Neural crest cell (in vitro differentiated cells): ENCODE measurements around the gene CD109. TPM values are rescaled to one million over a fixed set of nuclear protein-coding genes. Genes with fewer than 3 reads are reported as not detected.

Experiments
- DNase-seq: peaks from one replicate; pipeline ENCODE4 v3.0.0; 2021; ENCODE audit warnings: low read depth, mixed read lengths, low spot score
- H3K27ac Mint-ChIP-seq: one replicate; pipeline ENCODE4 v1.8.0; 2021; ENCODE audit warnings: mild to moderate bottlenecking, mixed read lengths; ENCODE audit not compliant: unreplicated experiment
- H3K27me3 Mint-ChIP-seq: 2 replicates; pipeline ENCODE4 v1.8.0; 2021; ENCODE audit warnings: low read depth, mild to moderate bottlenecking, mixed read lengths
- H3K36me3 Mint-ChIP-seq: 2 replicates; pipeline ENCODE4 v1.8.0; 2021; ENCODE audit warnings: low read depth, mild to moderate bottlenecking, mixed read lengths
- H3K4me1 Mint-ChIP-seq: 2 replicates; pipeline ENCODE4 v1.8.0; 2021; ENCODE audit warnings: mixed read lengths
- H3K4me3 Mint-ChIP-seq: one replicate; pipeline ENCODE4 v1.8.0; 2021; ENCODE audit warnings: mild to moderate bottlenecking, mixed read lengths
- H3K9me3 Mint-ChIP-seq: 2 replicates; pipeline ENCODE4 v1.8.0; 2021; ENCODE audit warnings: mixed read lengths
- total RNA-seq: library from RNA; stranded (reverse); gene quantifications from 2 replicates; pipeline ENCODE4 v1.2.1, GENCODE V29; 2021
- TF ChIP-seq, protein P1 (sequence below): fragments of 200-600 bp; sonication (generic); conservative IDR thresholded peaks from 2 replicates; pipeline ENCODE4 v1.5.0; 2021; ENCODE audit warnings: antibody characterized with exemption, mild to moderate bottlenecking

CD109 gene
- total RNA-seq, 1 donor from 2014 or later, result 0.84 TPM

DNA sequence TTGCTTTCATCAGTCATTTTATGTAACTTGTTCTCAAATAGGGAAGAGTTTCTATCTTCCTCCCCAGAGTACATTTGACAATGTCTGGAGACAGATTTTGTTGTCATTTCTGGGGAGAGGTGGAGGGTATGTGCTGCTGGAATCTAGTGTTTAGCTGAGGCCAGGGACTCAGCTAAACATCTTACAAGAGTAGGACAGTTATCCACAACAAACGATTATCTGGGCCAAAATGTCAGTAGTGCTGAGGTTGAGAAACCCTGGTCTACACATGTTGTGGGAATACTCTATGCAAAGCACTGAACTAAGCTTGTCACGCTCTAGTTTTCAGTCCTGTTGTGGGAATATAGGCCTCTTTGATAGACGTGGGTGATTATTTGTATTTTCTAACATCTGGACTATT lies 171.4 kb downstream of the CD109 start:
- TF ChIP-seq, protein P1, sequence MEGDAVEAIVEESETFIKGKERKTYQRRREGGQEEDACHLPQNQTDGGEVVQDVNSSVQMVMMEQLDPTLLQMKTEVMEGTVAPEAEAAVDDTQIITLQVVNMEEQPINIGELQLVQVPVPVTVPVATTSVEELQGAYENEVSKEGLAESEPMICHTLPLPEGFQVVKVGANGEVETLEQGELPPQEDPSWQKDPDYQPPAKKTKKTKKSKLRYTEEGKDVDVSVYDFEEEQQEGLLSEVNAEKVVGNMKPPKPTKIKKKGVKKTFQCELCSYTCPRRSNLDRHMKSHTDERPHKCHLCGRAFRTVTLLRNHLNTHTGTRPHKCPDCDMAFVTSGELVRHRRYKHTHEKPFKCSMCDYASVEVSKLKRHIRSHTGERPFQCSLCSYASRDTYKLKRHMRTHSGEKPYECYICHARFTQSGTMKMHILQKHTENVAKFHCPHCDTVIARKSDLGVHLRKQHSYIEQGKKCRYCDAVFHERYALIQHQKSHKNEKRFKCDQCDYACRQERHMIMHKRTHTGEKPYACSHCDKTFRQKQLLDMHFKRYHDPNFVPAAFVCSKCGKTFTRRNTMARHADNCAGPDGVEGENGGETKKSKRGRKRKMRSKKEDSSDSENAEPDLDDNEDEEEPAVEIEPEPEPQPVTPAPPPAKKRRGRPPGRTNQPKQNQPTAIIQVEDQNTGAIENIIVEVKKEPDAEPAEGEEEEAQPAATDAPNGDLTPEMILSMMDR, result no peak
- no peak overlapping the region for H3K4me3 Mint-ChIP-seq
- H3K4me1 Mint-ChIP-seq, result no peaks in the 10 kb centered on the region
- DNase-seq, result no peak
- no peak overlapping the region for H3K27ac Mint-ChIP-seq
- peaks cover 3% of the 10 kb centered on the region for H3K9me3 Mint-ChIP-seq
- no peaks in the 10 kb centered on the region for H3K27me3 Mint-ChIP-seq
- no peaks in the 10 kb centered on the region for H3K36me3 Mint-ChIP-seq

DNA sequence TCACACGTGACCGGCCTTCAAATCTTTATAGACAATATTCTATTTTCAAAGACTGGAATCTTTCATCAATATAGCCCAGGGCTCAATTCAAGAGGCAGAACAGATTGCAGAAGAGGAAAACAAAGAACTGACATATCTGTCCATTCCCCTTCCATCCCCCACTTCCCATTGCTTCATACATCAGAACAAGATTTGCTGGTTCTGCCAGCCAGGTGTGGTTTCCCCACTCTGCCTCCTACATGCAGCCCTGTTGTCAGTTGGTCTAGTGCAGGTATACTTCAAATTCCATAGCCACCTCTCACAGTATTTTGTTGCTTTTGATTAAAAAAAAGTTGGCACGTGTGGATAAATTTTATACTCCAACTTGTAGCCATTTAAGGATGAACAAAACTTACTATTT lies 174.9 kb downstream of the CD109 start:
- Mint-ChIP-seq H3K4me3 (no peak overlapping the region), H3K27me3 (no peaks in the 10 kb centered on the region), H3K27ac (no peak overlapping the region), H3K9me3 (peaks cover 6% of the 10 kb centered on the region), H3K4me1 (no peaks in the 10 kb centered on the region), H3K36me3 (no peaks in the 10 kb centered on the region)
- TF ChIP-seq, protein P1, result no peak
- no peak for DNase-seq

DNA sequence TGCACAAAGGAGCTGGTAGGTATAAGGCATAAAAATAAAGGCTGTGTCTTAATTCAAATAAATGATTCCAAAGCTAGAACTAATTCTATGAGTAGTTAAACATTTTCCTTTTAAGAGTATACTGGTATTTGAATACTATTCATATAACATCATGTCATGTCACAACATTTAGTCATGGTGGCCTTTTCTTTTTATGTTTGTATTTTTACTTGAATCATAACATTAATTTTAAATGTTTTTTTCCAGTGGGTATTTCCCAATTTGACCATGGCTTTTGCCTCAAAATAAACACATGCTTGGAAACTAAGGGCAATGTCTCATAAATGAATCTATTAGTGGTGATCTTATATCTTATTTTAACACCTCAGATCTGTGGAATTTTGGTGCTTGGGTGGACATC lies 177.1 kb downstream of the CD109 start:
- H3K4me3 Mint-ChIP-seq, result no peak overlapping the region
- peaks cover 2% of the 10 kb centered on the region for H3K9me3 Mint-ChIP-seq
- no peak for DNase-seq
- no peaks in the 10 kb centered on the region for H3K27me3 Mint-ChIP-seq
- no peaks in the 10 kb centered on the region for H3K4me1 Mint-ChIP-seq
- TF ChIP-seq, protein P1, result no peak
- H3K36me3 Mint-ChIP-seq, result no peaks in the 10 kb centered on the region
- H3K27ac Mint-ChIP-seq, result no peak overlapping the region

Other genes starting within 250 kb of the CD109 start
- gene CGAS, start 243.9 kb upstream of the CD109 start, total RNA-seq, result 0.63 and 1.3 TPM in 2 replicates
- 26.5 and 27.5 TPM in 2 replicates for gene MTO1, start 234.5 kb upstream of the CD109 start, total RNA-seq
- gene EEF1A1, start 175.2 kb upstream of the CD109 start, total RNA-seq, result 11,869 and 11,975 TPM in 2 replicates
- 10.7 and 10.8 TPM in 2 replicates for gene SLC17A5, start 42.2 kb upstream of the CD109 start, total RNA-seq